OCI-LY1 (cell line): ENCODE data around the gene DHX58.

Experiments used
- CTCF ChIP-seq: fragments of 200-600 bp; sonication (generic), shearing (Covaris generic); IDR thresholded peaks from 2 replicates; pipeline ENCODE4 v1.5.1; 2017; ENCODE audit warnings: mild to moderate bottlenecking, antibody characterized with exemption, low read length, moderate library complexity, mixed read lengths
- EZH2 ChIP-seq: fragments of 200-600 bp; sonication (generic), shearing (Covaris generic); IDR thresholded peaks from 2 replicates; pipeline ENCODE4 v1.8.0; 2017; ENCODE audit warnings: borderline replicate concordance, mixed run types, mild to moderate bottlenecking, antibody characterized with exemption, low read length, moderate library complexity, mixed read lengths

DNA sequence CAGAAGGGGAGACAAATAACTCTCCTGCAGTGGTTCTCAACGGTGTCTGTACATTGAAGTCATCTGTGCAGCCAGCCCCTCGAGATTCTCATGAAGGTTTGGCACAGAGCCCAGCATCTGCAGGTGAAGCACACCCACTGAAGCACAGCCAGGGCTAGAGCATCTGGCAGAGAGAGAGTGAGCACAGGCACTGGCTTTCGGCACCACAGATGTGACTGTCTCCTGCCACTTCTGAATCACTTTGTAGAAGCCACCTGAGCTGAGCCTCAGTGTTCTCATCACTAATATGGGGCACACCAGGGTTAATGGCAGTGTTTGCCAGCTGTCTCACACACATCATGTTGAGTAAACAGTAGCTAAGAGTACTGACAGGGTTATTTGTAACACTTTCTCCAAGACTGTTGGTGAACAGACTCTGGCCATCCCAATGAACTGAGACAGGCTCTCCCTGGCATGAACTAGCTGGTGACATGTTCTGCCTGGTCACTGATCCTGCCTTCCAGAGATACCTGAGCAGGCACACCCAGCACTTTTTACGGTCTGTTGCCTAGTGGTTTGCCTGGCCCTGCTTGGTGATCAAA lies 21.0 kb upstream of the DHX58 start:
- no peak for TF ChIP-seq CTCF
- TF ChIP-seq EZH2, result no peak
